A549 (cell line): ENCODE data around the gene CSDE1. TPM values are rescaled to one million over a fixed set of nuclear protein-coding genes. Genes with fewer than 3 reads are reported as not detected.
A peak's percentile ranks its signal among the peaks of the same experiment; 100 is the strongest.
"Not testable (repeated sequence)": the region's sequence is repeated elsewhere in the genome, so short reads cannot be mapped to it uniquely, and the experiment has no call there.

ENCODE experiments used
- ATAC-seq, 2 experiments: fragments of 200-7000 bp in 1 of 2; fragments of >200 bp in 1 of 2; cut with Nextera tagmentation in 1 of 2; cut with Tn5 transposase in 1 of 2; 3 replicates each; pipeline versions ENCODE4 v1.8.0 to v1.9.1; 2018 to 2020; ENCODE audit warnings: mild to moderate bottlenecking in 1 of 2, moderate library complexity in 1 of 2
- CTCF ChIA-PET: fragments of 300-600 bp; sonication (Branson Sonifier 250); formaldehyde crosslinking; extraction: SDS; loops from one replicate; lab custom pipeline; 2021; ENCODE audit warnings: antibody characterized with exemption, inconsistent platforms; lab: Yijun Ruan, JAX
- POLR2A ChIA-PET: fragments of 350-600 bp; formaldehyde crosslinking; extraction: SDS; loops from one replicate; lab custom pipeline; 2021; ENCODE audit warnings: antibody characterized with exemption, inconsistent platforms; lab: Yijun Ruan, JAX
- DNase-seq, 2 experiments: peaks; one replicate each; pipeline versions ENCODE4 v3.0.0 to v3.0.0-alpha.2; 2011 to 2016; ENCODE audit warnings: low read depth in 1 of 2, low spot score in 1 of 2
- FAIRE-seq: peaks from 2 replicates; lab custom pipeline; 2011; peaks lifted over from hg19 to GRCh38; lab: Jason Lieb, UNC
- H3K27ac ChIP-seq, 2 experiments: fragments of >200 bp; sonication (Bioruptor Twin); formaldehyde crosslinking; 3 replicates each; pipeline ENCODE4 v1.5.1; 2016 to 2017
- H3K4me1 ChIP-seq: fragments of >200 bp; sonication (Bioruptor Twin); formaldehyde crosslinking; 3 replicates; pipeline ENCODE4 v1.6.1; 2016
- H3K4me2 ChIP-seq: fragments of >200 bp; sonication (Bioruptor Twin); formaldehyde crosslinking; 3 replicates; pipeline ENCODE4 v1.6.1; 2016
- H3K4me3 ChIP-seq: fragments of >200 bp; sonication (Bioruptor Twin); formaldehyde crosslinking; 3 replicates; pipeline ENCODE4 v1.5.1; 2016
- H3K9me3 ChIP-seq: fragments of >200 bp; sonication (Bioruptor Twin); formaldehyde crosslinking; 3 replicates; pipeline ENCODE4 v1.6.1; 2016
- BCL3 ChIP-seq: fragments of >200 bp; sonication (Bioruptor Twin); formaldehyde crosslinking; IDR thresholded peaks from 3 replicates; pipeline ENCODE4 v1.6.1; 2016
- CHD4 ChIP-seq: fragments of 200-600 bp; sonication (generic); IDR thresholded peaks from 2 replicates; pipeline ENCODE4 v1.6.1; 2016; ENCODE audit warnings: antibody characterized with exemption, mild to moderate bottlenecking, borderline replicate concordance
- ELK1 ChIP-seq: fragments of 150-350 bp; IDR thresholded peaks from 2 replicates; pipeline ENCODE4 v1.6.1; 2014; ENCODE audit warnings: low read depth, mild to moderate bottlenecking, low read length
- ESRRA ChIP-seq: fragments of 150-350 bp; IDR thresholded peaks from 2 replicates; pipeline ENCODE4 v1.6.1; 2014; ENCODE audit warnings: mild to moderate bottlenecking, low read length, borderline replicate concordance
- FOSL2 ChIP-seq, 2 experiments: fragments of 450-650 bp in 1 of 2; fragments of >200 bp in 1 of 2; sonication (Bioruptor Twin) in 1 of 2; formaldehyde crosslinking; IDR thresholded peaks; 2 replicates each; pipeline versions ENCODE4 v1.5.0 to v1.6.1; 2016 to 2020; ENCODE audit warnings: mild to moderate bottlenecking in 1 of 2, moderate library complexity in 1 of 2
- FOXS1 ChIP-seq: fragments of 250-450 bp; sonication (Bioruptor Pico); IDR thresholded peaks from 2 replicates; pipeline ENCODE4 v1.5.0; 2020; ENCODE audit warnings: mild to moderate bottlenecking, moderate library complexity
- HOXA7 ChIP-seq: fragments of 250-450 bp; sonication (Bioruptor Pico); IDR thresholded peaks from 2 replicates; pipeline ENCODE4 v1.5.0; 2020; ENCODE audit warnings: mild to moderate bottlenecking, moderate library complexity
- JUNB ChIP-seq: fragments of >200 bp; sonication (Bioruptor Twin); formaldehyde crosslinking; IDR thresholded peaks from 2 replicates; pipeline ENCODE4 v1.6.1; 2016
- KDM1A ChIP-seq: fragments of 200-600 bp; sonication (generic); IDR thresholded peaks from 2 replicates; pipeline ENCODE4 v1.6.1; 2016; ENCODE audit warnings: low read depth, mild to moderate bottlenecking
- MAFK ChIP-seq: fragments of 450-650 bp; IDR thresholded peaks from 2 replicates; pipeline ENCODE4 v1.6.1; 2014; ENCODE audit not compliant: partially characterized antibody
- MYC ChIP-seq: IDR thresholded peaks from 2 replicates; pipeline ENCODE4 v1.6.1; 2012; ENCODE audit warnings: mild to moderate bottlenecking, inconsistent platforms, low read length, improper control_type of control experiment, borderline replicate concordance
- NFE2L2 ChIP-seq: fragments of 150-350 bp; conservative IDR thresholded peaks from 2 replicates; pipeline ENCODE4 v1.6.1; 2014; ENCODE audit warnings: low read length
- NPAS2 ChIP-seq: fragments of 250-450 bp; sonication (Bioruptor Pico); IDR thresholded peaks from 2 replicates; pipeline ENCODE4 v1.8.0; 2022; ENCODE audit warnings: mild to moderate bottlenecking, moderate library complexity, borderline replicate concordance
- RAD21 ChIP-seq, 2 experiments: fragments of >200 bp in 1 of 2; sonication (Bioruptor Twin) in 1 of 2; formaldehyde crosslinking in 1 of 2; IDR thresholded peaks in 1 of 2; conservative IDR thresholded peaks in 1 of 2; 2 replicates in 1 of 2; 3 replicates in 1 of 2; pipeline ENCODE4 v1.6.1; 2012 to 2018; ENCODE audit warnings: inconsistent platforms in 1 of 2
- RFX5 ChIP-seq: fragments of 450-650 bp; IDR thresholded peaks from 2 replicates; pipeline ENCODE4 v1.7.1; 2014; ENCODE audit warnings: antibody characterized with exemption, mild to moderate bottlenecking, moderate library complexity
- RNF2 ChIP-seq: fragments of 200-600 bp; sonication (generic); IDR thresholded peaks from 2 replicates; pipeline ENCODE4 v1.6.1; 2016; ENCODE audit warnings: low read depth, mild to moderate bottlenecking, antibody characterized with exemption, moderate library complexity, borderline replicate concordance
- TFCP2L1 ChIP-seq: fragments of 250-450 bp; sonication (Bioruptor Pico); IDR thresholded peaks from 2 replicates; pipeline ENCODE4 v1.5.0; 2021; ENCODE audit warnings: mild to moderate bottlenecking
- ZC3H11A ChIP-seq: fragments of 450-650 bp; IDR thresholded peaks from 2 replicates; pipeline ENCODE4 v1.6.1; 2014; ENCODE audit warnings: antibody characterized with exemption, mild to moderate bottlenecking
- ZNF302 ChIP-seq: fragments of 250-450 bp; sonication (Bioruptor Pico); IDR thresholded peaks from 2 replicates; pipeline ENCODE4 v1.9.0; 2021; ENCODE audit warnings: inconsistent platforms, mild to moderate bottlenecking, moderate library complexity
- WGBS: methylation state at CpG from one replicate; pipeline ENCODE4 v1.1.6; 2017; ENCODE audit errors: missing lambda C conversion rate; 5-methylcytosine and 5-hydroxymethylcytosine counted together
- polyA plus RNA-seq, 4 experiments: library from polyadenylated mRNA; depleted of rRNA in 3 of 4; stranded (reverse); fragments of >200 nt; fragmentation: RNase III in 1 of 4; extraction: RNeasy Plus Mini Kit Qiagen cat#74134 plus additional on column Dnase treatment in 1 of 4; gene quantifications; 2 replicates in 3 of 4; 3 replicates in 1 of 4; pipeline ENCODE4 v1.2.3, GENCODE V29; 2011 to 2017

The CSDE1 gene
- polyA plus RNA-seq, 2 of the 4 experiments (the other 2 are of a cell fraction), result 199 to 236 TPM

GRCh38 chr1:114757455-114758255 lies at the start of gene CSDE1 (continued):
- TF ChIP-seq MYC (peak; percentile 31; the same call in 1 of the 2 replicates), CHD4 (no peak), FOXS1 (CRISPR knock-in tag) (no peak), ESRRA (no peak), KDM1A (no peak), TFCP2L1 (CRISPR knock-in tag) (0 out of 2 replicates have a peak, but pooled peaks have one; percentile 30), FOSL2 (IDR thresholded peaks at IDR 0.05) (no peak), FOSL2 (CRISPR knock-in tag; IDR thresholded peaks at IDR 0.05) (no peak), NPAS2 (CRISPR knock-in tag) (no peak)
- TF ChIP-seq, all 56 proteins: peak for 12

GRCh38 chr1:114804449-114804848 lies 46.7 kb upstream of the CSDE1 start:
- CTCF ChIA-PET, H3K27ac ChIP-seq, H3K4me1 ChIP-seq, POLR2A ChIA-PET, FAIRE-seq, DNase-seq, H3K4me2 ChIP-seq, H3K9me3 ChIP-seq, H3K4me3 ChIP-seq, ATAC-seq: not testable (repeated sequence)
- WGBS, result 76% methylated on average over 5 of the region's 33 CpGs

- CTCF ChIA-PET, result no interaction called here
- no peaks in the 10 kb centered on the region for H3K4me1 ChIP-seq
- ATAC-seq, result no peak
- no peak overlapping the region for H3K4me3 ChIP-seq
- FAIRE-seq, result no peak
- 2% methylated on average over 3 of the region's 3 CpGs for WGBS
- POLR2A ChIA-PET, result no interaction called here
- TF ChIP-seq RNF2 (no peak), RFX5 (no peak), JUNB (no peak), NFE2L2 (no peak), BCL3 (no peak), ZC3H11A (no peak), MAFK (no peak), HOXA7 (CRISPR knock-in tag) (no peak), CHD4 (no peak), ELK1 (no peak)
- TF ChIP-seq, all 56 proteins: peak for 0
- H3K9me3 ChIP-seq, result no peaks in the 10 kb centered on the region
- DNase-seq, result peak in 1 of 2 experiments; percentile 2
- no peak overlapping the region for H3K4me2 ChIP-seq
- H3K27ac ChIP-seq, result no peak overlapping the region
Observed at GRCh38 chr1:114803001-114803400, 45.2 kb upstream of the CSDE1 start.

- Histone ChIP-seq H3K9me3 (no peaks in the 10 kb centered on the region), H3K4me1 (no peaks in the 10 kb centered on the region), H3K4me2 (no peak overlapping the region), H3K27ac (no peak overlapping the region), H3K4me3 (no peak overlapping the region)
- DNase-seq (no peak), FAIRE-seq (no peak), ATAC-seq (no peak)
- POLR2A ChIA-PET, result no interaction called here
- TF ChIP-seq ZNF302 (CRISPR knock-in tag), result no peak
- no peak for TF ChIP-seq BCL3
- no peak for TF ChIP-seq RAD21 (conservative IDR thresholded peaks at IDR 0.05 in 1 of 2, IDR thresholded peaks at IDR 0.05 in 1 of 2)
- no peak for TF ChIP-seq ZC3H11A
- TF ChIP-seq ESRRA, result no peak
- TF ChIP-seq RFX5, result no peak
- WGBS, result 46% methylated on average over 2 of the region's 2 CpGs
- CTCF ChIA-PET, result no interaction called here
Observed at GRCh38 chr1:114794038-114794437, 36.3 kb upstream of the CSDE1 start.

- H3K4me2 ChIP-seq, POLR2A ChIA-PET, H3K27ac ChIP-seq, H3K9me3 ChIP-seq, DNase-seq, ATAC-seq, FAIRE-seq, H3K4me1 ChIP-seq, CTCF ChIA-PET, H3K4me3 ChIP-seq: not testable (repeated sequence)
- 75% methylated on average over 9 of the region's 25 CpGs for WGBS
Observed at GRCh38 chr1:114790581-114790980, 32.8 kb upstream of the CSDE1 start.

- H3K4me1 ChIP-seq, POLR2A ChIA-PET, H3K4me3 ChIP-seq, H3K27ac ChIP-seq, FAIRE-seq, ATAC-seq, H3K4me2 ChIP-seq, DNase-seq, H3K9me3 ChIP-seq, CTCF ChIA-PET: not testable (repeated sequence)
- WGBS, result 10% methylated on average over 1 of the region's 1 CpG
Observed at GRCh38 chr1:114786440-114786839, 28.7 kb upstream of the CSDE1 start.
